AG08395 (cell line): Measurements from ENCODE around the gene JHY.
"Not testable (repeated sequence)": the region's sequence is repeated elsewhere in the genome, so short reads cannot be mapped to it uniquely, and the experiment has no call there.

Source experiments
- DNase-seq: peaks from one replicate; pipeline ENCODE4 v3.0.0; 2012; ENCODE audit warnings: mixed read lengths, low spot score

Gene JHY

GRCh38 chr11:122882189-122882856, at the start of gene JHY:
JHY (plus strand) TSS chr11:122882759; CDS start chr11:122885850, 3,091 bp downstream.
- DNase-seq = peak; percentile 62

GRCh38 chr11:122833846-122834464, 48.6 kb upstream of the JHY start:
- DNase-seq = no peak

GRCh38 chr11:122836916-122837315, 45.6 kb upstream of the JHY start:
- no peak for DNase-seq

- DNase-seq = no peak
Measured at GRCh38 chr11:122837528-122838346, 44.8 kb upstream of the JHY start.

GRCh38 chr11:122843281-122844141, 39.0 kb upstream of the JHY start:
- DNase-seq = no peak

GRCh38 chr11:122847466-122847865, 35.1 kb upstream of the JHY start:
- no peak for DNase-seq

- DNase-seq = no peak
Measured at GRCh38 chr11:122848186-122848585, 34.4 kb upstream of the JHY start.

- peak; percentile 15 for DNase-seq
Measured at GRCh38 chr11:122850076-122850631, 32.4 kb upstream of the JHY start.

GRCh38 chr11:122851366-122851966, 31.1 kb upstream of the JHY start:
- no peak for DNase-seq

- DNase-seq = peak; percentile 33
Measured at GRCh38 chr11:122852074-122852795, 30.3 kb upstream of the JHY start.

- DNase-seq = no peak
Measured at GRCh38 chr11:122852796-122853160, 29.8 kb upstream of the JHY start.

- no peak for DNase-seq
Measured at GRCh38 chr11:122853261-122853660, 29.3 kb upstream of the JHY start.

GRCh38 chr11:122853971-122854446, 28.6 kb upstream of the JHY start:
- peak; percentile 81 for DNase-seq

GRCh38 chr11:122861631-122862030, 20.9 kb upstream of the JHY start:
- no peak for DNase-seq

- no peak for DNase-seq
Measured at GRCh38 chr11:122862091-122862490, 20.5 kb upstream of the JHY start.

GRCh38 chr11:122863154-122863553, 19.4 kb upstream of the JHY start:
- not testable (repeated sequence) for DNase-seq

- peak; percentile 56 for DNase-seq
Measured at GRCh38 chr11:122863704-122864326, 18.7 kb upstream of the JHY start.

- no peak for DNase-seq
Measured at GRCh38 chr11:122864386-122865115, 18.0 kb upstream of the JHY start.

- DNase-seq = no peak
Measured at GRCh38 chr11:122869622-122870021, 12.9 kb upstream of the JHY start.
